Bronchus fibroblast of lung (primary cell): ENCODE measurements around the gene NAIF1. TPM values are rescaled to one million over a fixed set of nuclear protein-coding genes. Genes with fewer than 3 reads are reported as not detected.

ENCODE experiments used
- total RNA-seq: library from RNA; depleted of rRNA; stranded (reverse); fragments of >200 nt; gene quantifications from 2 replicates; pipeline ENCODE4 v1.2.3, GENCODE V29; 2015

The NAIF1 gene
- 9.2 and 10.3 TPM in 2 replicates for total RNA-seq

GRCh38 chr9:128066713-128067644 lies at the start of gene NAIF1:
Gene NAIF1 (minus strand): TSS chr9:128067320. CDS start chr9:128067101, 219 bp downstream.

GRCh38 chr9:128067645-128068385 lies 695 bp upstream of the NAIF1 start, which contains the start of gene SLC25A25:
Gene SLC25A25 (plus strand): TSS chr9:128068232. CDS start chr9:128068320, 88 bp downstream.

Other genes with a start within 250 kb of the NAIF1 start
- gene ENG, start 212.7 kb downstream of the NAIF1 start, total RNA-seq: 47.2 and 48.9 TPM in 2 replicates
- 73.0 and 87.0 TPM in 2 replicates for gene AK1, start 189.6 kb downstream of the NAIF1 start, total RNA-seq
- gene ST6GALNAC6, start 167.7 kb downstream of the NAIF1 start, total RNA-seq: 45.4 and 49.1 TPM in 2 replicates
- gene ST6GALNAC4, start 150.3 kb downstream of the NAIF1 start, total RNA-seq: 32.6 and 41.0 TPM in 2 replicates
- gene PIP5KL1, start 136.5 kb downstream of the NAIF1 start, total RNA-seq: 2.1 and 4.0 TPM in 2 replicates
- gene DPM2, start 129.5 kb downstream of the NAIF1 start, total RNA-seq: 30.9 and 38.5 TPM in 2 replicates
- gene EEIG1, start 86.3 kb downstream of the NAIF1 start, total RNA-seq: 3.0 and 4.2 TPM in 2 replicates
- 11.1 and 11.4 TPM in 2 replicates for gene SLC25A25, start 912 bp upstream of the NAIF1 start, total RNA-seq
- gene PTGES2, start 60.4 kb upstream of the NAIF1 start, total RNA-seq: 63.5 and 70.3 TPM in 2 replicates
- gene LCN2, start 82.1 kb upstream of the NAIF1 start, total RNA-seq: not detected in 2 replicates
- 188 and 202 TPM in 2 replicates for gene BBLN, start 92.9 kb upstream of the NAIF1 start, total RNA-seq
- gene CIZ1, start 124.3 kb upstream of the NAIF1 start, total RNA-seq: 60.9 and 68.8 TPM in 2 replicates
- gene DNM1, start 136.1 kb upstream of the NAIF1 start, total RNA-seq: 4.5 and 5.7 TPM in 2 replicates
- 90.8 and 91.0 TPM in 2 replicates for gene GOLGA2, start 208.7 kb upstream of the NAIF1 start, total RNA-seq
- gene SWI5, start 209.0 kb upstream of the NAIF1 start, total RNA-seq: 44.6 and 49.2 TPM in 2 replicates